Measurements from ENCODE around the gene GTSE1.

The GTSE1 gene

DNA sequence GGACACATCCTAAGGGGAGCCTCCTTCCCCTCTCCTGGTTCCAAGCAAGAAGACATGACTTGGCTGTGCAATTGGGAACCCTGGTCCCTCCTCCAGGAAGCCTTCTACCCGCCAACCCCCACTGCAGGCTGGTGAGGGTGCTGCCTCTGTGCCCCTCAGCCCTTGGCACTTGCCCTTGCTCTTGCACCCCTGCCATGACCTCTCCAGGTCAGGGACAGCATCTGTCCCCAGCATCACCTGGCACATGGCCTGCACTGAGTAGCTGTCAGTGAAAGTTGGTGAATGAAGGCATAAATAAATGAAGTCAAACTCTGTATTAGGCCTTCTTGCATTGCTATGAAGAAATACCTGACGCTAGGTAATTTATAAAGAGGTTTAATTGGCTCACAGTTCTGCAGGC is 1.9 kb upstream of the GTSE1 start:
- H3K79me1 ChIP-seq (ENCODE audit: low read length) = peaks cover 13% of the 10 kb centered on the region
- peaks cover 17% of the 10 kb centered on the region for H3K79me2 ChIP-seq (ENCODE audit: control insufficient read depth, insufficient read depth, low read length)
- no peak overlapping the region for H3K9ac ChIP-seq (ENCODE audit: low read length)
- no peak overlapping the region for H3K18ac ChIP-seq (ENCODE audit: low read length)
- no peak overlapping the region for H2BK5ac ChIP-seq (ENCODE audit: low read length)
- no peaks in the 10 kb centered on the region for H3K27me3 ChIP-seq (ENCODE audit: insufficient read depth, low read length, poor library complexity)
- no CpG with 5 or more reads among the region's 2 CpGs for WGBS (ENCODE audit: extremely low coverage, insufficient coverage, low lambda C conversion rate)
- no peak overlapping the region for H3K4me2 ChIP-seq (ENCODE audit: low read length)
- H2BK120ac ChIP-seq (ENCODE audit: low read depth, low read length) = no peak overlapping the region
- no peak for DNase-seq
- no peak overlapping the region for H3K56ac ChIP-seq (ENCODE audit: low read length)
- no peak overlapping the region for H3K27ac ChIP-seq (ENCODE audit: low read depth, low read length)
- H4K5ac ChIP-seq (ENCODE audit: low read length) = no peak overlapping the region
- no peak overlapping the region for H3K23ac ChIP-seq (ENCODE audit: low read length)
- H4K8ac ChIP-seq (ENCODE audit: low read depth, low read length) = no peak overlapping the region
- H3K36me3 ChIP-seq (ENCODE audit: control insufficient read depth, insufficient read depth, low read length) = peaks cover 6% of the 10 kb centered on the region
- no peak overlapping the region for H2BK15ac ChIP-seq (replicated peaks; ENCODE audit: low read depth)
- H3K4me3 ChIP-seq (ENCODE audit: low read length) = no peak overlapping the region
- H3K4me1 ChIP-seq (ENCODE audit: control insufficient read depth, low read depth, low read length) = no peaks in the 10 kb centered on the region
- H2AK5ac ChIP-seq (ENCODE audit: low read length) = no peak overlapping the region
- H3K4ac ChIP-seq (ENCODE audit: low read depth, low read length) = no peak overlapping the region

DNA sequence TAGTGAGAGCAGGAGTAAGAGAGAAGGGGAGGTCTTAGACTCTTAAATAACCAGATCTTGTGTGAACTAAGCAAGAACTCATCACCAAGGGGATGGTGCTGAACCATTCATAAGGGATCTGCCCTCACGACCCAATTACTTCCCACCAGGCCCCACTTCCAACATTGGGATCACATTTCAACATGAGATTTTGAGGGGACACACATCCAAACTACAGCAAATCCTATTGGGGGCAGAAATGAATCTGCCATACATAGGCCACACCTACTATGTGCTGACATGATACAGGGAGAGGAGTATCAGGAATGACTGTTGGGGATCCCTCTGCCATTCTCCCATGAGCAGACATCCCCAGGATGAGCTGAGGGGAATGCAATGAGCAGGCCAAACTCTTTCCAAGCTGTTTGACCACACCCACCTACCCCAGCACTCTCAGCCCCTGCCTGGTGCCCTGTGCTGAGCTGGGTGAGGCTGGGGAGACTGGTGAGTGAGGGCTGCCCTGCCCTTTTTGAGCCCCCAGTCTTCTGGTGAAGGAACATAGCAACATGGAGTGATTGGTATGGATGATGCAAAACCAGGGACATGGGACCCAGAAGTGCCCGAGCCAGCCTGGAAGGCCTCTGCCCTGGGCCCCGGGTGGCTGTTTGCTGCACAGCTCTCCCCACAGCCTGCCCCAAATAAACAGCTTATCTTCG is 1.2 kb upstream of the GTSE1 start:
- DNase-seq = no peak
- H2BK5ac ChIP-seq (ENCODE audit: low read length) = no peak overlapping the region
- H3K4me3 ChIP-seq (ENCODE audit: low read length) = no peak overlapping the region
- no peak overlapping the region for H3K27ac ChIP-seq (ENCODE audit: low read depth, low read length)
- H2BK120ac ChIP-seq (ENCODE audit: low read depth, low read length) = no peak overlapping the region
- peak overlapping the region; percentile 88 for H3K56ac ChIP-seq (ENCODE audit: low read length)
- no peak overlapping the region for H3K18ac ChIP-seq (ENCODE audit: low read length)
- H3K9ac ChIP-seq (ENCODE audit: low read length) = peak overlapping the region; percentile 62
- WGBS (ENCODE audit: extremely low coverage, insufficient coverage, low lambda C conversion rate) = no CpG with 5 or more reads among the region's 4 CpGs
- H4K5ac ChIP-seq (ENCODE audit: low read length) = no peak overlapping the region
- no peaks in the 10 kb centered on the region for H3K27me3 ChIP-seq (ENCODE audit: insufficient read depth, low read length, poor library complexity)
- H3K4me1 ChIP-seq (ENCODE audit: control insufficient read depth, low read depth, low read length) = no peaks in the 10 kb centered on the region
- H3K4me2 ChIP-seq (ENCODE audit: low read length) = peak overlapping the region; percentile 56
- peaks cover 8% of the 10 kb centered on the region for H3K36me3 ChIP-seq (ENCODE audit: control insufficient read depth, insufficient read depth, low read length)
- peak overlapping the region; percentile 56 for H3K4ac ChIP-seq (ENCODE audit: low read depth, low read length)
- H3K79me2 ChIP-seq (ENCODE audit: control insufficient read depth, insufficient read depth, low read length) = peaks cover 17% of the 10 kb centered on the region
- H4K8ac ChIP-seq (ENCODE audit: low read depth, low read length) = no peak overlapping the region
- peak overlapping the region; percentile 50 for H2AK5ac ChIP-seq (ENCODE audit: low read length)
- H3K79me1 ChIP-seq (ENCODE audit: low read length) = peaks cover 15% of the 10 kb centered on the region
- H3K23ac ChIP-seq (ENCODE audit: low read length) = peak overlapping the region; percentile 57
- H2BK15ac ChIP-seq (replicated peaks; ENCODE audit: low read depth) = no peak overlapping the region

DNA sequence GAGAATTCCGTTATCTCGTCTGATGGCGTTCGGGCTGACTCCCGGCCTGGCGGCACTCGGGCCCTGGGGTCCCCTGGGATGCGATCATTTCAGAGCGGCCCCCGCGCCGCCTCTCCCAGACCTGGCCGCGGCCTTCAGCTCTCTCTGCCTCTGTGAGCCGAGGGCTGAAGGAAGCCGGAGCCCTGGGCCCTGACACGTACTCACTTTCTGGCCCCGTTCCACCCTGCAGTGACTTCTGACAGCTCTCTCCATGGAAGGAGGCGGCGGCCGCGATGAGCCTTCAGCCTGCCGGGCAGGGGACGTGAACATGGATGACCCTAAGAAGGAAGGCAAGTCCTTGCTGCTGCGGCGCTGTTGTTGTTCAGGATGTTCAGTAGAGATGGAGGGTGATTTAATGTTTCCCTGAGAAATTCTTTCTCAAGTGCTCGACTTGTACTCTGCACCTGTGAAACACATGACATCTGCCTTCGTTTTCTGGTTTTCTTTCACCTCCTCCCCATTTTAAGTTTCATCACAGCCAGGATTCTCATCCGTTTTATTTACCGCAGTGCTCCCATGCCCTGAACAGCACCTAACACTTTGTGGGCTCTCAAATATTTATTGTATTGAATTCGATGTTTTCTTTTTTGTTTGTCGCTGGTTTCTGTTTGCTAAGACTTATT is 612 bp downstream of the GTSE1 start:
- no peaks in the 10 kb centered on the region for H3K27me3 ChIP-seq (ENCODE audit: insufficient read depth, low read length, poor library complexity)
- peak overlapping the region; percentile 85 for H3K56ac ChIP-seq (ENCODE audit: low read length)
- peaks cover 21% of the 10 kb centered on the region for H3K79me1 ChIP-seq (ENCODE audit: low read length)
- H2BK15ac ChIP-seq (replicated peaks; ENCODE audit: low read depth) = no peak overlapping the region
- H3K4ac ChIP-seq (ENCODE audit: low read depth, low read length) = peak overlapping the region; percentile 92
- H3K4me3 ChIP-seq (ENCODE audit: low read length) = peak overlapping the region; percentile 47
- peak overlapping the region; percentile 86 for H3K18ac ChIP-seq (ENCODE audit: low read length)
- no peak overlapping the region for H2AK5ac ChIP-seq (ENCODE audit: low read length)
- peak overlapping the region; percentile 87 for H3K4me2 ChIP-seq (ENCODE audit: low read length)
- H3K9ac ChIP-seq (ENCODE audit: low read length) = peak overlapping the region; percentile 79
- no peak overlapping the region for H2BK5ac ChIP-seq (ENCODE audit: low read length)
- H3K36me3 ChIP-seq (ENCODE audit: control insufficient read depth, insufficient read depth, low read length) = peaks cover 10% of the 10 kb centered on the region
- no CpG with 5 or more reads among the region's 32 CpGs for WGBS (ENCODE audit: extremely low coverage, insufficient coverage, low lambda C conversion rate)
- no peak overlapping the region for H4K5ac ChIP-seq (ENCODE audit: low read length)
- no peak overlapping the region for H4K8ac ChIP-seq (ENCODE audit: low read depth, low read length)
- H3K4me1 ChIP-seq (ENCODE audit: control insufficient read depth, low read depth, low read length) = no peaks in the 10 kb centered on the region
- H3K79me2 ChIP-seq (ENCODE audit: control insufficient read depth, insufficient read depth, low read length) = peaks cover 22% of the 10 kb centered on the region
- no peak overlapping the region for H2BK120ac ChIP-seq (ENCODE audit: low read depth, low read length)
- peak overlapping the region; percentile 83 for H3K23ac ChIP-seq (ENCODE audit: low read length)
- DNase-seq = peak; percentile 52
- peak overlapping the region; percentile 54 for H3K27ac ChIP-seq (ENCODE audit: low read depth, low read length)

DNA sequence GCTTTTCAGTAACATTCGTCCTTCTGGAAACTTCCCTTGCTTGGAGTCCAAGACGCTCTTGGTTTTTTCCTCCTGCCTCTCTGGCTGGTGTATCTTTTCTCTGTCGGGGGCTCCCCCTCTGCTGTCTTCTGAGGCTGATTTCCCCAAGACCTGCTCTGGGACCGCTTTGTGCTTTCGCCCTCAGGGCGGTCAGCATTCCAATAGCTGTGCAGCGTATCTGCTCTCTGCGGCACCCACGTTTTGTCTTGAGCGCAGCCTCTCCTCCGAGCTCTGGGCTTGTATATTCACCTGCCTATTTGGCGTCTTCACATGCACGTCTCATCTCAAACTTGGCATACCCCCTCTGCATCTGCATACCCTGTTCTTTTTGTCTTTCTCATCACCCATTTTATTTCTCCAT is 2.4 kb downstream of the GTSE1 start:
- no peak overlapping the region for H2BK5ac ChIP-seq (ENCODE audit: low read length)
- H3K4me1 ChIP-seq (ENCODE audit: control insufficient read depth, low read depth, low read length) = no peaks in the 10 kb centered on the region
- peaks cover 12% of the 10 kb centered on the region for H3K36me3 ChIP-seq (ENCODE audit: control insufficient read depth, insufficient read depth, low read length)
- no peak overlapping the region for H3K4ac ChIP-seq (ENCODE audit: low read depth, low read length)
- H3K27ac ChIP-seq (ENCODE audit: low read depth, low read length) = no peak overlapping the region
- H4K5ac ChIP-seq (ENCODE audit: low read length) = no peak overlapping the region
- H2AK5ac ChIP-seq (ENCODE audit: low read length) = no peak overlapping the region
- H4K8ac ChIP-seq (ENCODE audit: low read depth, low read length) = no peak overlapping the region
- no peak overlapping the region for H3K4me2 ChIP-seq (ENCODE audit: low read length)
- H3K79me2 ChIP-seq (ENCODE audit: control insufficient read depth, insufficient read depth, low read length) = peaks cover 34% of the 10 kb centered on the region
- H3K4me3 ChIP-seq (ENCODE audit: low read length) = no peak overlapping the region
- H3K18ac ChIP-seq (ENCODE audit: low read length) = no peak overlapping the region
- WGBS (ENCODE audit: extremely low coverage, insufficient coverage, low lambda C conversion rate) = no CpG with 5 or more reads among the region's 13 CpGs
- no peak overlapping the region for H2BK15ac ChIP-seq (replicated peaks; ENCODE audit: low read depth)
- H3K79me1 ChIP-seq (ENCODE audit: low read length) = peaks cover 29% of the 10 kb centered on the region
- DNase-seq = no peak
- H3K9ac ChIP-seq (ENCODE audit: low read length) = no peak overlapping the region
- no peaks in the 10 kb centered on the region for H3K27me3 ChIP-seq (ENCODE audit: insufficient read depth, low read length, poor library complexity)
- no peak overlapping the region for H3K23ac ChIP-seq (ENCODE audit: low read length)
- H3K56ac ChIP-seq (ENCODE audit: low read length) = no peak overlapping the region
- no peak overlapping the region for H2BK120ac ChIP-seq (ENCODE audit: low read depth, low read length)

DNA sequence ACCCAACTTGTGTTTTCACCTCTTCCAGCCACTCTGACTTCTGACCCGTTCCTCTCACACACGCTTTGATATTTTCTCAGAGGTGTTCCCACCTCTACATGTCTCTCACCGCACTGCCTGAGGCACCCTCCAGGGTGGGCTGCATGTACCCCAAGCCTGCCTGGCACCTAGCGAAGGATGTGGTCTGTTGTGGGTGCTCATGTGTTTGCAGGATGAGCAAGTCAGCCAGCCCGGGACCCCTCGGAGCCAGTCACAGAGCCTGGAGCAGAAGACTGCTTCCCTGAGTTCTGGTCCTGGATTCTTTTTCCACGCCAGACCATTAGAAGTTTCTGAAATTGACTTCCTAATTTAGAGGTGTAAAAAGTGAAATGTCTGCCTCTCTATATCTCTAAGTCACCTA is 3.8 kb downstream of the GTSE1 start:
- H3K18ac ChIP-seq (ENCODE audit: low read length) = no peak overlapping the region
- no peak overlapping the region for H3K27ac ChIP-seq (ENCODE audit: low read depth, low read length)
- H3K4me2 ChIP-seq (ENCODE audit: low read length) = no peak overlapping the region
- DNase-seq = no peak
- H3K79me2 ChIP-seq (ENCODE audit: control insufficient read depth, insufficient read depth, low read length) = peaks cover 40% of the 10 kb centered on the region
- H3K4me3 ChIP-seq (ENCODE audit: low read length) = no peak overlapping the region
- H3K36me3 ChIP-seq (ENCODE audit: control insufficient read depth, insufficient read depth, low read length) = peaks cover 12% of the 10 kb centered on the region
- H2BK120ac ChIP-seq (ENCODE audit: low read depth, low read length) = no peak overlapping the region
- no peak overlapping the region for H3K9ac ChIP-seq (ENCODE audit: low read length)
- H4K5ac ChIP-seq (ENCODE audit: low read length) = no peak overlapping the region
- no peak overlapping the region for H2BK5ac ChIP-seq (ENCODE audit: low read length)
- H4K8ac ChIP-seq (ENCODE audit: low read depth, low read length) = no peak overlapping the region
- no peak overlapping the region for H3K4ac ChIP-seq (ENCODE audit: low read depth, low read length)
- H3K27me3 ChIP-seq (ENCODE audit: insufficient read depth, low read length, poor library complexity) = no peaks in the 10 kb centered on the region
- no peak overlapping the region for H2BK15ac ChIP-seq (replicated peaks; ENCODE audit: low read depth)
- WGBS (ENCODE audit: extremely low coverage, insufficient coverage, low lambda C conversion rate) = no CpG with 5 or more reads among the region's 7 CpGs
- peaks cover 30% of the 10 kb centered on the region for H3K79me1 ChIP-seq (ENCODE audit: low read length)
- no peaks in the 10 kb centered on the region for H3K4me1 ChIP-seq (ENCODE audit: control insufficient read depth, low read depth, low read length)
- H3K56ac ChIP-seq (ENCODE audit: low read length) = no peak overlapping the region
- no peak overlapping the region for H2AK5ac ChIP-seq (ENCODE audit: low read length)
- no peak overlapping the region for H3K23ac ChIP-seq (ENCODE audit: low read length)

Data from mesendoderm (in vitro differentiated cells).